Testis (tissue), 3 donors: ENCODE data around the gene HOXB3. TPM values are rescaled to one million over a fixed set of nuclear protein-coding genes. Genes with fewer than 3 reads are reported as not detected.

Experiments used
- DNase-seq: peaks from one replicate; pipeline ENCODE4 v3.0.0-alpha.2; 2019
- H3K27ac ChIP-seq, 2 donors: fragments of 200-600 bp; sonication (generic); one replicate each; pipeline ENCODE4 v1.5.1; 2019
- H3K27me3 ChIP-seq: fragments of 200-600 bp; sonication (generic); one replicate; pipeline ENCODE4 v1.5.1; 2019
- H3K36me3 ChIP-seq: fragments of 200-600 bp; sonication (generic); one replicate; pipeline ENCODE4 v1.5.1; 2017; ENCODE audit warnings: low read depth; ENCODE audit errors: missing control alignments
- H3K4me1 ChIP-seq: fragments of 200-600 bp; sonication (generic); one replicate; pipeline ENCODE4 v1.5.1; 2019
- H3K4me3 ChIP-seq, 2 donors: fragments of 200-600 bp; sonication (generic); one replicate each; pipeline ENCODE4 v1.5.1; 2017 to 2019
- H3K9me3 ChIP-seq: fragments of 200-600 bp; sonication (generic); one replicate; pipeline ENCODE4 v1.5.1; 2017
- CTCF ChIP-seq, 3 experiments: fragments of 450-650 bp in 2 of 3; fragments of 200-600 bp in 1 of 3; sonication (generic) in 1 of 3; IDR thresholded peaks; one replicate each; pipeline ENCODE4 v1.5.1; 2016 to 2019; ENCODE audit warnings: antibody characterized with exemption in 3 of 3, mild to moderate bottlenecking in 2 of 3, moderate library complexity in 1 of 3
- POLR2A ChIP-seq: fragments of 450-650 bp; IDR thresholded peaks from one replicate; pipeline ENCODE4 v1.6.1; 2017; ENCODE audit warnings: antibody characterized with exemption, mild to moderate bottlenecking, moderate library complexity
- WGBS, 2 donors: methylation state at CpG; one replicate each; pipeline ENCODE4 v1.1.5; 2018; 5-methylcytosine and 5-hydroxymethylcytosine counted together
- intact Hi-C: fragments of 100-400 bp; cut with DNase I; formaldehyde crosslinking; loops from one replicate; pipeline ENCODE4 v1.15.1; 2023; ENCODE audit warnings: low total_unique reads
- polyA plus RNA-seq: library from polyadenylated mRNA; stranded (reverse); fragments of 350-450 nt; fragmentation: Illumina TruSeq; extraction: RNeasy Lipid Tissue Mini Kit (QIAGEN cat#74804); gene quantifications from one replicate; pipeline ENCODE4 v1.2.3, GENCODE V29; 2014; ENCODE audit warnings: low read depth, low replicate concordance; ENCODE audit not compliant: insufficient read depth
- total RNA-seq, 2 donors: library from RNA; depleted of rRNA; stranded (reverse); fragments of >200 nt; gene quantifications; one replicate each; pipeline ENCODE4 v1.2.3, GENCODE V29; 2016

Gene HOXB3
- total and polyA plus RNA-seq, 3 donors from 2014 or later, result 9.2 to 11.4 (median 10.6) TPM

- TF ChIP-seq POLR2A, result no peak
- no peak for TF ChIP-seq CTCF (IDR thresholded peaks at IDR 0.05)
- intact Hi-C loops, result no loop called here
- Histone ChIP-seq H3K27ac (no peak overlapping the region), H3K36me3 (no peaks in the 10 kb centered on the region), H3K27me3 (no peaks in the 10 kb centered on the region), H3K4me3 (no peak overlapping the region), H3K9me3 (no peaks in the 10 kb centered on the region), H3K4me1 (no peaks in the 10 kb centered on the region)
- 67 to 70% methylated on average over 4 of the region's 4 CpGs for WGBS, 2 donors
- DNase-seq, result no peak
Observed at GRCh38 chr17:48565925-48566710, 23.9 kb downstream of the HOXB3 start.

- intact Hi-C loops, result no loop called here
- no peak overlapping the region for H3K4me3 ChIP-seq
- no peak overlapping the region for H3K27ac ChIP-seq
- no peaks in the 10 kb centered on the region for H3K27me3 ChIP-seq
- no peaks in the 10 kb centered on the region for H3K4me1 ChIP-seq
- no peaks in the 10 kb centered on the region for H3K9me3 ChIP-seq
- no peaks in the 10 kb centered on the region for H3K36me3 ChIP-seq
- 38 to 43% methylated on average over 2 of the region's 2 CpGs for WGBS, 2 donors
- no peak for DNase-seq
- TF ChIP-seq CTCF (IDR thresholded peaks at IDR 0.05) (no peak), POLR2A (no peak)
Observed at GRCh38 chr17:48565022-48565554, 25.0 kb downstream of the HOXB3 start.

GRCh38 chr17:48564188-48565021, 25.6 kb downstream of the HOXB3 start:
- Histone ChIP-seq H3K27ac (no peak overlapping the region), H3K4me1 (no peaks in the 10 kb centered on the region), H3K36me3 (no peaks in the 10 kb centered on the region), H3K27me3 (no peaks in the 10 kb centered on the region), H3K4me3 (peak overlapping the region; percentile 39 to 50), H3K9me3 (no peaks in the 10 kb centered on the region)
- DNase-seq, result no peak
- intact Hi-C loops, result no loop called here
- TF ChIP-seq POLR2A (no peak), CTCF (IDR thresholded peaks at IDR 0.05) (no peak)
- WGBS, 2 donors, result 3 to 6% methylated on average over 23 to 54 of the region's 73 CpGs

- H3K27me3 ChIP-seq, result no peaks in the 10 kb centered on the region
- H3K36me3 ChIP-seq, result no peaks in the 10 kb centered on the region
- H3K27ac ChIP-seq, result no peak overlapping the region
- no peaks in the 10 kb centered on the region for H3K9me3 ChIP-seq
- no peak for DNase-seq
- no peaks in the 10 kb centered on the region for H3K4me1 ChIP-seq
- 11 to 18% methylated on average over 10 of the region's 10 CpGs for WGBS, 2 donors
- TF ChIP-seq POLR2A (no peak), CTCF (IDR thresholded peaks at IDR 0.05) (no peak)
- intact Hi-C loops, result no loop called here
- peak overlapping the region; percentile 39 to 50 for H3K4me3 ChIP-seq
Observed at GRCh38 chr17:48563867-48564187, 26.2 kb downstream of the HOXB3 start.
